K562 (cell line): ENCODE measurements around the gene PALMD. TPM values are rescaled to one million over a fixed set of nuclear protein-coding genes. Genes with fewer than 3 reads are reported as not detected.

Experiments
- ATAC-seq: fragments of 200-7000 bp; cut with Tn5 transposase; 3 replicates; pipeline ENCODE4 v1.9.1; 2020; ENCODE audit warnings: moderate library complexity
- BruUV-seq: library from RNA; stranded (reverse); fragments of 400-500 nt; replicated peaks from 2 replicates; lab custom pipeline; 2021; lab: Mats Ljungman, UMichigan
- CTCF ChIA-PET: fragments of 300-600 bp; formaldehyde crosslinking; extraction: SDS; loops from one replicate; lab custom pipeline; 2021; ENCODE audit warnings: low intra/inter-chr PET ratio; lab: Yijun Ruan, JAX
- POLR2A ChIA-PET: fragments of 300-600, 350-650 bp; sonication (Branson Sonifier 250); formaldehyde crosslinking; extraction: SDS; loops from one replicate; lab custom pipeline; 2021; ENCODE audit warnings: antibody characterized with exemption, inconsistent platforms; lab: Yijun Ruan, JAX
- DNase-seq, 4 experiments: peaks; one replicate each; pipeline versions ENCODE4 v3.0.0 to v3.0.0-alpha.2; 2011 to 2018; ENCODE audit warnings: low spot score in 3 of 4, mixed read lengths in 3 of 4; ENCODE audit errors: extremely low read depth in 1 of 4
- FAIRE-seq: peaks from 2 replicates; lab custom pipeline; 2011; peaks lifted over from hg19 to GRCh38; lab: Jason Lieb, UNC
- H2AFZ ChIP-seq: 2 replicates; pipeline ENCODE4 v1.6.0; 2011; ENCODE audit warnings: low read depth, low read length, control low read depth, inconsistent platforms
- H3K27ac ChIP-seq: fragments of 200-600 bp; 3 replicates; pipeline ENCODE4 v1.8.0; 2011; ENCODE audit warnings: low read depth, mild to moderate bottlenecking, control low read depth, inconsistent platforms, low read length, moderate library complexity, mixed read lengths; ENCODE audit errors: extremely low read depth
- H3K27me3 ChIP-seq, 2 experiments: fragments of 300-600 bp in 1 of 2; 2 replicates in 1 of 2; 3 replicates in 1 of 2; pipeline versions ENCODE4 v1.6.0 to v1.8.0; 2011; ENCODE audit warnings: inconsistent platforms in 2 of 2, low read length in 2 of 2, mild to moderate bottlenecking in 1 of 2, mixed read lengths in 1 of 2, moderate library complexity in 1 of 2; ENCODE audit not compliant: control insufficient read depth in 2 of 2, insufficient read depth in 2 of 2
- H3K36me3 ChIP-seq: fragments of 300-600 bp; 3 replicates; pipeline ENCODE4 v1.8.0; 2011; ENCODE audit warnings: mild to moderate bottlenecking, low read length, inconsistent platforms; ENCODE audit not compliant: control insufficient read depth, insufficient read depth
- H3K4me1 ChIP-seq, 2 experiments: fragments of 200-600 bp in 1 of 2; replicated peaks in 1 of 2; 2 replicates in 1 of 2; 3 replicates in 1 of 2; pipeline versions ENCODE4 v1.5.1 to v1.8.0; 2011; ENCODE audit warnings: inconsistent platforms in 2 of 2, low read length in 2 of 2, mild to moderate bottlenecking in 1 of 2, mixed read lengths in 1 of 2, moderate library complexity in 1 of 2; ENCODE audit not compliant: control insufficient read depth in 2 of 2, insufficient read depth in 2 of 2
- H3K4me2 ChIP-seq: 2 replicates; pipeline ENCODE4 v1.6.1; 2011; ENCODE audit warnings: low read length, control low read depth, inconsistent platforms, mixed read lengths; ENCODE audit not compliant: insufficient read depth
- H3K4me3 ChIP-seq: fragments of 200-600 bp; sonication (generic), shearing (Covaris generic); 2 replicates; pipeline ENCODE4 v1.5.1; 2016; ENCODE audit warnings: control low read depth, inconsistent platforms
- H3K79me2 ChIP-seq: fragments of 200-600 bp; 3 replicates; pipeline ENCODE4 v1.8.0; 2011; ENCODE audit warnings: low read length, inconsistent platforms; ENCODE audit not compliant: control insufficient read depth, insufficient read depth
- H3K9ac ChIP-seq, 2 experiments: 2 replicates each; pipeline versions ENCODE4 v1.6.0 to v1.6.1; 2011; ENCODE audit warnings: low read depth in 2 of 2, low read length in 2 of 2, control low read depth in 1 of 2, inconsistent platforms in 1 of 2, mild to moderate bottlenecking in 1 of 2, mixed read lengths in 1 of 2; ENCODE audit not compliant: insufficient read depth in 1 of 2
- H3K9me1 ChIP-seq: one replicate; pipeline ENCODE4 v1.6.0; 2011; ENCODE audit warnings: inconsistent platforms, mild to moderate bottlenecking, low read length, moderate library complexity; ENCODE audit not compliant: control insufficient read depth, insufficient read depth
- H3K9me3 ChIP-seq: replicated peaks from 2 replicates; pipeline ENCODE4 v1.5.1; 2011; ENCODE audit warnings: low read depth, low read length, inconsistent platforms; ENCODE audit not compliant: control insufficient read depth, insufficient read depth
- H4K20me1 ChIP-seq: replicated peaks from 2 replicates; pipeline ENCODE4 v1.6.1; 2011; ENCODE audit warnings: low read length, inconsistent platforms, mixed read lengths; ENCODE audit not compliant: control insufficient read depth, insufficient read depth
- CEBPB ChIP-seq: fragments of 450-650 bp; IDR thresholded peaks from 2 replicates; pipeline ENCODE4 v1.6.1; 2016; ENCODE audit warnings: missing genetic modification characterization, missing compliant biosample characterization
- EP300 ChIP-seq: IDR thresholded peaks from 2 replicates; pipeline ENCODE4 v1.6.1; 2012; ENCODE audit warnings: low read length, improper control_type of control experiment
- FOXA1 ChIP-seq: fragments of 450-650 bp; IDR thresholded peaks from 2 replicates; pipeline ENCODE4 v1.6.1; 2016; ENCODE audit warnings: mild to moderate bottlenecking, borderline replicate concordance
- GATAD2A ChIP-seq: fragments of 450-650 bp; IDR thresholded peaks from 2 replicates; pipeline ENCODE4 v1.6.1; 2017
- RFX1 ChIP-seq: fragments of 450-650 bp; IDR thresholded peaks from 2 replicates; pipeline ENCODE4 v1.6.1; 2016; ENCODE audit warnings: mild to moderate bottlenecking, moderate library complexity
- TAF1 ChIP-seq: IDR thresholded peaks from 2 replicates; pipeline ENCODE4 v1.6.1; 2011; ENCODE audit warnings: mild to moderate bottlenecking, low read length, moderate library complexity; ENCODE audit not compliant: insufficient read depth, control insufficient read depth, severe bottlenecking; ENCODE audit errors: extremely low read depth
- ZNF197 ChIP-seq: fragments of 200-800 bp; sonication (Bioruptor generic); IDR thresholded peaks from 2 replicates; pipeline ENCODE4 v1.6.1; 2016; ENCODE audit warnings: low read depth, missing genetic modification characterization, missing compliant biosample characterization
- ZNF583 ChIP-seq: fragments of 250-450 bp; sonication (Bioruptor Pico); IDR thresholded peaks from 2 replicates; pipeline ENCODE4 v1.4.0; 2020
- WGBS: fragments of 100-300 bp; shearing (Covaris generic); methylation state at CpG from one replicate; pipeline ENCODE4 v1.1.6; 2016; ENCODE audit warnings: low coverage, mixed read lengths; ENCODE audit not compliant: insufficient coverage; ENCODE audit errors: missing lambda C conversion rate; 5-methylcytosine and 5-hydroxymethylcytosine counted together
- in situ Hi-C: fragments of 300-500 bp; cut with MboI; formaldehyde crosslinking; loops from 4 replicates; pipeline ENCODE4 v1.15.0; 2018; ENCODE audit warnings: inconsistent platforms, mixed read lengths
- intact Hi-C: fragments of 100-400 bp; cut with micrococcal nuclease; formaldehyde crosslinking; loops from 2 replicates; pipeline ENCODE4 v1.14.2; 2022
- polyA plus RNA-seq, 8 experiments: library from polyadenylated mRNA; depleted of rRNA in 4 of 8; stranded (reverse) in 5 of 8; unstranded in 3 of 8; fragments of >200 nt; fragmentation: Nextera tagmentation in 2 of 8; fragmentation: Illumina TruSeq in 1 of 8; extraction: Ambion mirVana in 2 of 8; extraction: Trizol in 1 of 8; gene quantifications; 2 replicates each; pipeline versions ENCODE4 v1.2.1 to v1.2.3, GENCODE V29; 2011 to 2014; ENCODE audit warnings: inconsistent platforms in 1 of 8, missing spikeins in 1 of 8
- total RNA-seq, 7 experiments: library from RNA; depleted of rRNA in 6 of 7; stranded (reverse); fragments of >200 nt in 6 of 7; fragmentation: Illumina TruSeq in 2 of 7; extraction: Trizol in 2 of 7; gene quantifications; 2 replicates each; pipeline versions ENCODE4 v1.2.1 to v1.2.3, GENCODE V29; 2011 to 2021; ENCODE audit warnings: low replicate concordance in 1 of 7
- TF ChIP-seq, protein P1 (sequence below): IDR thresholded peaks from 2 replicates; pipeline ENCODE4 v1.6.1; 2011; ENCODE audit not compliant: insufficient read length; ENCODE audit errors: extremely low read depth
- TF ChIP-seq, protein P2 (sequence below): sonication (generic); formaldehyde crosslinking; IDR thresholded peaks from 2 replicates; pipeline ENCODE4 v1.9.0; 2022; ENCODE audit warnings: mild to moderate bottlenecking, missing genetic modification reagents
- TF ChIP-seq, protein P3 (sequence below): fragments of 450-650 bp; conservative IDR thresholded peaks from 2 replicates; pipeline ENCODE4 v1.6.1; 2016; ENCODE audit warnings: missing genetic modification characterization, low read depth, mild to moderate bottlenecking, control low read depth, missing compliant biosample characterization
- TF ChIP-seq, protein P4 (sequence below), 2 experiments: fragments of 450-650 bp in 1 of 2; sonication (generic) in 1 of 2; formaldehyde crosslinking in 1 of 2; IDR thresholded peaks in 1 of 2; conservative IDR thresholded peaks in 1 of 2; 2 replicates each; pipeline versions ENCODE4 v1.6.1 to v1.8.1; 2016 to 2023; ENCODE audit warnings: mild to moderate bottlenecking in 2 of 2, moderate library complexity in 2 of 2, inconsistent platforms in 1 of 2, missing genetic modification reagents in 1 of 2

PALMD gene
- total and polyA plus RNA-seq, 9 of the 15 experiments (the other 6 are each of a cell fraction or from before 2014, with no cell fraction given) = 2.7 to 13.5 (median 5.4) TPM

DNA sequence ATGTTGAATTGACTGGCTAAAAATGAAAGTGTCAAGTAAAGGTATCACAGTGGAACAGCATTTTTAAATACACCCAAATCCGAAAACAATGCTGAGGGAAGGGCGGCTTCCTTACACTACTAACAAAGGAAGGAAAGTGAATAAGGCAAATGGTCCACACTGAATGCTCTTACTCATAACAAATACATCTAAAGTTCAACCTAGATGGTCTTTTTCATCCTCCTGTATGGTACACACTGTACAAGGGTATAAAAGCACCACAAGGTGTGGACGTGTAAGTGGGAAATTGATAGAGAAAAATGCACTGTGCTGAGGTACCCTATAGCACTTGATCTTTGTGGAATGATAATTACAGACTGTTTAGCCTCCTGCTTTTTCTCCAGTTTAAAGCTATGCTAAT, 7.1 kb upstream of the PALMD start:
- Histone ChIP-seq H3K9me1 (no peaks in the 10 kb centered on the region), H3K79me2 (no peaks in the 10 kb centered on the region), H4K20me1 (no peaks in the 10 kb centered on the region), H3K4me3 (no peak overlapping the region), H3K9me3 (no peaks in the 10 kb centered on the region), H3K4me2 (no peak overlapping the region), H2AFZ (no peak overlapping the region), H3K36me3 (no peaks in the 10 kb centered on the region), H3K27ac (no peak overlapping the region), H3K4me1 (peaks cover 4 to 18% of the 10 kb centered on the region in 2 experiments; a peak in 4 of 5 replicates), H3K27me3 (no peaks in the 10 kb centered on the region), H3K9ac (no peak overlapping the region)
- no peak for FAIRE-seq
- WGBS = 68% methylated on average over 3 of the region's 3 CpGs
- POLR2A ChIA-PET = no interaction called here
- CTCF ChIA-PET = no interaction called here
- intact Hi-C loops (no loop called here), in situ Hi-C loops (no loop called here)
- no peak for ATAC-seq
- no TSS peak for BruUV-seq
- no peak for TF ChIP-seq CEBPB (tag)
- DNase-seq = no peak

DNA sequence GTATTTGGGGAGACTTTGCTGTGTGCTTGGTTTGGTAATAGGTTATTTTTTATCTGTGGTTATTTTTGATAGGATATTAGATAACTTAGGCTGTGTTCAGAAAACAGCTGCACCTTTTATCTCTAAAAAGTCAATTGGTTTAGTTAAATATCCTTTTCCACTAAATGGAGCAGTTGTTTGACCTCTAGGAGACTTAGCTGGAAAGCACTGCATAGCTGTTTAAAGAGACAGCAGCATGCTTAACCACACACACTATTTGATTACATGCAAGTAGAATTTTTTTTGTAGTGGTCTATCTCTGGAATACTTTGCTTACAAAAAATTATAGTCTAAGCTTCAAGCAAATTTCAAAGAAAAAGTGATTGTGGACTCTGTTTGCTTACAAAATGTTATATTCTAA, 6.5 kb upstream of the PALMD start:
- no peak for ATAC-seq
- TF ChIP-seq EP300 (no peak), ZNF583 (CRISPR knock-in tag) (no peak), FOXA1 (no peak), ZNF197 (CRISPR knock-in tag) (no peak), TAF1 (no peak), RFX1 (no peak), GATAD2A (no peak)
- TF ChIP-seq, protein P1, sequence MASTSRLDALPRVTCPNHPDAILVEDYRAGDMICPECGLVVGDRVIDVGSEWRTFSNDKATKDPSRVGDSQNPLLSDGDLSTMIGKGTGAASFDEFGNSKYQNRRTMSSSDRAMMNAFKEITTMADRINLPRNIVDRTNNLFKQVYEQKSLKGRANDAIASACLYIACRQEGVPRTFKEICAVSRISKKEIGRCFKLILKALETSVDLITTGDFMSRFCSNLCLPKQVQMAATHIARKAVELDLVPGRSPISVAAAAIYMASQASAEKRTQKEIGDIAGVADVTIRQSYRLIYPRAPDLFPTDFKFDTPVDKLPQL = no peak
- TF ChIP-seq, protein P2, sequence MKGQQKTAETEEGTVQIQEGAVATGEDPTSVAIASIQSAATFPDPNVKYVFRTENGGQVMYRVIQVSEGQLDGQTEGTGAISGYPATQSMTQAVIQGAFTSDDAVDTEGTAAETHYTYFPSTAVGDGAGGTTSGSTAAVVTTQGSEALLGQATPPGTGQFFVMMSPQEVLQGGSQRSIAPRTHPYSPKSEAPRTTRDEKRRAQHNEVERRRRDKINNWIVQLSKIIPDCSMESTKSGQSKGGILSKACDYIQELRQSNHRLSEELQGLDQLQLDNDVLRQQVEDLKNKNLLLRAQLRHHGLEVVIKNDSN (CRISPR knock-in tag) = no peak
- TF ChIP-seq, protein P3, sequence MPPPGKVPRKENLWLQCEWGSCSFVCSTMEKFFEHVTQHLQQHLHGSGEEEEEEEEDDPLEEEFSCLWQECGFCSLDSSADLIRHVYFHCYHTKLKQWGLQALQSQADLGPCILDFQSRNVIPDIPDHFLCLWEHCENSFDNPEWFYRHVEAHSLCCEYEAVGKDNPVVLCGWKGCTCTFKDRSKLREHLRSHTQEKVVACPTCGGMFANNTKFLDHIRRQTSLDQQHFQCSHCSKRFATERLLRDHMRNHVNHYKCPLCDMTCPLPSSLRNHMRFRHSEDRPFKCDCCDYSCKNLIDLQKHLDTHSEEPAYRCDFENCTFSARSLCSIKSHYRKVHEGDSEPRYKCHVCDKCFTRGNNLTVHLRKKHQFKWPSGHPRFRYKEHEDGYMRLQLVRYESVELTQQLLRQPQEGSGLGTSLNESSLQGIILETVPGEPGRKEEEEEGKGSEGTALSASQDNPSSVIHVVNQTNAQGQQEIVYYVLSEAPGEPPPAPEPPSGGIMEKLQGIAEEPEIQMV (tag) = no peak
- TF ChIP-seq, protein P4, sequence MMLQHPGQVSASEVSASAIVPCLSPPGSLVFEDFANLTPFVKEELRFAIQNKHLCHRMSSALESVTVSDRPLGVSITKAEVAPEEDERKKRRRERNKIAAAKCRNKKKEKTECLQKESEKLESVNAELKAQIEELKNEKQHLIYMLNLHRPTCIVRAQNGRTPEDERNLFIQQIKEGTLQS (IDR thresholded peaks at IDR 0.05) = no peak
- TF ChIP-seq, protein P4 (CRISPR knock-in tag; conservative IDR thresholded peaks at IDR 0.05) = no peak

More for the DNA sequence above, 6.5 kb upstream of the PALMD start:
- intact Hi-C loops = no loop called here
- H3K27ac ChIP-seq = no peak overlapping the region
- H3K27me3 ChIP-seq = no peaks in the 10 kb centered on the region
- no peaks in the 10 kb centered on the region for H3K79me2 ChIP-seq
- no peak overlapping the region for H2AFZ ChIP-seq
- in situ Hi-C loops = no loop called here
- no peaks in the 10 kb centered on the region for H3K36me3 ChIP-seq
- H3K4me1 ChIP-seq = peaks cover 4 to 22% of the 10 kb centered on the region in 2 experiments; a peak in 4 of 5 replicates
- H4K20me1 ChIP-seq = no peaks in the 10 kb centered on the region
- no peak overlapping the region for H3K4me3 ChIP-seq
- no peak overlapping the region for H3K9ac ChIP-seq
- DNase-seq = no peak
- POLR2A ChIA-PET = no interaction called here
- CTCF ChIA-PET = no interaction called here
- no TSS peak for BruUV-seq
- H3K9me3 ChIP-seq = no peaks in the 10 kb centered on the region
- no peak overlapping the region for H3K4me2 ChIP-seq
- no peaks in the 10 kb centered on the region for H3K9me1 ChIP-seq
- no peak for FAIRE-seq
